OCI-LY1 (cell line): ENCODE measurements around the gene SLC39A11.

ENCODE experiments used
- H2AFZ ChIP-seq: fragments of 200-600 bp; sonication (generic), shearing (Covaris generic); 2 replicates; pipeline ENCODE4 v1.6.0; 2014; ENCODE audit warnings: antibody characterized with exemption, mild to moderate bottlenecking, low read length
- H3F3A ChIP-seq: fragments of 200-600 bp; sonication (generic), shearing (Covaris generic); 2 replicates; pipeline ENCODE4 v1.6.0; 2014; ENCODE audit warnings: mild to moderate bottlenecking, antibody characterized with exemption, low read length, moderate library complexity; ENCODE audit not compliant: insufficient read depth
- H3K27ac ChIP-seq: fragments of 200-600 bp; sonication (generic); 2 replicates; pipeline ENCODE4 v1.5.1; 2014; ENCODE audit warnings: low read length, mixed run types, mild to moderate bottlenecking, low read depth; ENCODE audit not compliant: poor library complexity, severe bottlenecking
- H3K27me3 ChIP-seq: fragments of 200-600 bp; sonication (generic); 2 replicates; pipeline ENCODE4 v1.6.0; 2014; ENCODE audit warnings: antibody characterized with exemption, mild to moderate bottlenecking, low read length, moderate library complexity; ENCODE audit not compliant: insufficient read depth
- H3K36me3 ChIP-seq: fragments of 200-600 bp; sonication (generic); 2 replicates; pipeline ENCODE4 v1.6.1; 2014; ENCODE audit warnings: mild to moderate bottlenecking, antibody characterized with exemption, low read length, moderate library complexity, mixed read lengths; ENCODE audit not compliant: insufficient read depth
- H3K4me1 ChIP-seq: fragments of 200-600 bp; sonication (generic); 2 replicates; pipeline ENCODE4 v1.5.1; 2014; ENCODE audit warnings: mild to moderate bottlenecking, low read length, moderate library complexity; ENCODE audit not compliant: insufficient read depth, severe bottlenecking
- H3K4me2 ChIP-seq: fragments of 200-600 bp; sonication (generic), shearing (Covaris generic); 2 replicates; pipeline ENCODE4 v1.6.1; 2014; ENCODE audit warnings: low read length
- H3K4me3 ChIP-seq: fragments of 200-600 bp; sonication (generic); 2 replicates; pipeline ENCODE4 v1.5.1; 2014; ENCODE audit warnings: low read length, low read depth, mild to moderate bottlenecking, mixed read lengths; ENCODE audit not compliant: poor library complexity, severe bottlenecking
- H3K79me2 ChIP-seq: fragments of 200-600 bp; shearing (Covaris generic); 2 replicates; pipeline ENCODE4 v1.6.1; 2016; ENCODE audit warnings: mixed run types, low read length, mixed read lengths; ENCODE audit not compliant: insufficient read depth
- H3K9ac ChIP-seq: fragments of 200-600 bp; sonication (generic), shearing (Covaris generic); 2 replicates; pipeline ENCODE4 v1.6.1; 2014; ENCODE audit warnings: mild to moderate bottlenecking, low read length, mixed read lengths
- H3K9me2 ChIP-seq: fragments of 200-600 bp; sonication (generic), shearing (Covaris generic); 2 replicates; pipeline ENCODE4 v1.6.1; 2014; ENCODE audit warnings: low read depth, mild to moderate bottlenecking, low read length, mixed read lengths
- H3K9me3 ChIP-seq: fragments of 200-600 bp; shearing (Covaris generic); 2 replicates; pipeline ENCODE4 v1.6.1; 2014; ENCODE audit warnings: low read length, mixed read lengths
- H4K20me1 ChIP-seq: fragments of 200-600 bp; sonication (generic), shearing (Covaris generic); 2 replicates; pipeline ENCODE4 v1.6.0; 2016; ENCODE audit warnings: mild to moderate bottlenecking, low read length; ENCODE audit not compliant: insufficient read depth
- EZH2 ChIP-seq: fragments of 200-600 bp; sonication (generic), shearing (Covaris generic); IDR thresholded peaks from 2 replicates; pipeline ENCODE4 v1.8.0; 2017; ENCODE audit warnings: borderline replicate concordance, mixed run types, mild to moderate bottlenecking, antibody characterized with exemption, low read length, moderate library complexity, mixed read lengths
- TF ChIP-seq, protein P1 (sequence below): fragments of 200-600 bp; sonication (generic), shearing (Covaris generic); IDR thresholded peaks from 2 replicates; pipeline ENCODE4 v1.5.1; 2017; ENCODE audit warnings: mild to moderate bottlenecking, antibody characterized with exemption, low read length, moderate library complexity, mixed read lengths

The SLC39A11 gene

DNA sequence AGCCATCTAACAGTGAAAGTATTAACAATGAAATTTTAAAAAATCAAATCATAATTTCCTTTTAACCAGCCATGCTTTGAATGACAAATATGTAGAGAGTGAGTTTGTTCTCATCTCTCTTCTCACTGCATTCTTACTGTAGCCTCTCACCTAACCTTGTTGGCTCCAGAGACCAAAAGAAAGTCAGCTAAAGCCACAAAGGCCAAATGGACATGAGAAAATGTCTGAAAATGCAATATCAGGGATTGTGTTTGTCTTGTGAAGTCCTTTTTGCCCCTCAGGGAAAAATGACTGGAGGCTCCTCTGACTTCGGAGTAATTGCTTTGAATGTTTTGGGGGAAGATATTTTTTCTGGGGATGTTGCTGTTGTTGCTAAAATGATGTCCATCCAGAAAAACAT lies 166.3 kb downstream of the SLC39A11 start:
- Histone ChIP-seq H3K36me3 (no peaks in the 10 kb centered on the region), H4K20me1 (no peaks in the 10 kb centered on the region), H3F3A (no peaks in the 10 kb centered on the region), H3K9ac (no peak overlapping the region), H3K4me1 (peaks cover 5% of the 10 kb centered on the region), H3K79me2 (no peaks in the 10 kb centered on the region), H3K27ac (no peak overlapping the region), H3K4me3 (no peak overlapping the region), H3K27me3 (no peaks in the 10 kb centered on the region), H3K9me3 (no peaks in the 10 kb centered on the region), H2AFZ (no peak overlapping the region), H3K9me2 (no peaks in the 10 kb centered on the region), H3K4me2 (no peak overlapping the region)
- TF ChIP-seq, protein P1, sequence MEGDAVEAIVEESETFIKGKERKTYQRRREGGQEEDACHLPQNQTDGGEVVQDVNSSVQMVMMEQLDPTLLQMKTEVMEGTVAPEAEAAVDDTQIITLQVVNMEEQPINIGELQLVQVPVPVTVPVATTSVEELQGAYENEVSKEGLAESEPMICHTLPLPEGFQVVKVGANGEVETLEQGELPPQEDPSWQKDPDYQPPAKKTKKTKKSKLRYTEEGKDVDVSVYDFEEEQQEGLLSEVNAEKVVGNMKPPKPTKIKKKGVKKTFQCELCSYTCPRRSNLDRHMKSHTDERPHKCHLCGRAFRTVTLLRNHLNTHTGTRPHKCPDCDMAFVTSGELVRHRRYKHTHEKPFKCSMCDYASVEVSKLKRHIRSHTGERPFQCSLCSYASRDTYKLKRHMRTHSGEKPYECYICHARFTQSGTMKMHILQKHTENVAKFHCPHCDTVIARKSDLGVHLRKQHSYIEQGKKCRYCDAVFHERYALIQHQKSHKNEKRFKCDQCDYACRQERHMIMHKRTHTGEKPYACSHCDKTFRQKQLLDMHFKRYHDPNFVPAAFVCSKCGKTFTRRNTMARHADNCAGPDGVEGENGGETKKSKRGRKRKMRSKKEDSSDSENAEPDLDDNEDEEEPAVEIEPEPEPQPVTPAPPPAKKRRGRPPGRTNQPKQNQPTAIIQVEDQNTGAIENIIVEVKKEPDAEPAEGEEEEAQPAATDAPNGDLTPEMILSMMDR: no peak
- TF ChIP-seq EZH2: no peak

DNA sequence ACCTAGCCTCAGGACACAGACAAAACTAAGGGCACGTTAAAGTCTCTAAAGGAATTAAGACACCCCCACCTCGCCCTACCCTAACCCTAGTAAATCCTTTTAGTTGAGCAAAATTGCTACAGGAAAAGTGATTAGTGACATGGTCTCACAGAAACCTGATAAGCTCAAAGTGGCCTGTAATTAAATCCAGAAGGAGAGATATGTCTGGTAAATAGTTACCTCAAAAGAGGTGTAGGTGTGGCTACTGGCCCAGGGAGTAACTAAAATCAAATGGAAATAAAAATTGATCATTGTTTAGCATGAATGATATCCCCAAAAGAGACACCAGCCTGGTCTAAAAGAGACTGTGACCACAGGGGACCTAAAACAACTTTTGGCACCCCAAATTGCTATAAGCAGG lies 168.3 kb downstream of the SLC39A11 start:
- no peaks in the 10 kb centered on the region for H3K4me1 ChIP-seq
- no peak for TF ChIP-seq EZH2
- TF ChIP-seq, protein P1: no peak
- H4K20me1 ChIP-seq: no peaks in the 10 kb centered on the region
- no peaks in the 10 kb centered on the region for H3K36me3 ChIP-seq
- H3K9ac ChIP-seq: no peak overlapping the region
- H3K27me3 ChIP-seq: no peaks in the 10 kb centered on the region
- H3K4me2 ChIP-seq: no peak overlapping the region
- no peaks in the 10 kb centered on the region for H3K9me2 ChIP-seq
- H2AFZ ChIP-seq: no peak overlapping the region
- no peaks in the 10 kb centered on the region for H3K79me2 ChIP-seq
- no peaks in the 10 kb centered on the region for H3F3A ChIP-seq
- no peak overlapping the region for H3K27ac ChIP-seq
- no peaks in the 10 kb centered on the region for H3K9me3 ChIP-seq
- no peak overlapping the region for H3K4me3 ChIP-seq

DNA sequence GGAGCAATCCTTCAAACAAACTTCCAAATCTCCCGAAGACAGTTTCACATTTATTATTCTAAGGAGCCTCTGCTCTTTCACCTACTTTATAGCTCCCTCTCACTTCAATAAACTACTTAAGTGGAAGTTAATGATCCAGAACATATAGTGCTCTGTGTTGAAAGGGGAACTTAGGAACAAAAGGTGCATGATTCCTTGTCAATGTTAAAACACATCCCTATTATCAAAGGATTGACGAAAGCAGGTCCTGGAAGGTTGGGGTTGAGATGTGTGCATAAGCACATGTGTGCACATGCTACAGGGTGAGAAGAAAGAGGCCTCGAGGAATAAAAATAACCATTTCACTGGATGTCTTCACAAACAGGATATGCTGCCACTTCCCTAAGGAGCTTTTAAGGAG lies 170.3 kb downstream of the SLC39A11 start:
- no peak overlapping the region for H3K27ac ChIP-seq
- H3F3A ChIP-seq: no peaks in the 10 kb centered on the region
- no peaks in the 10 kb centered on the region for H3K9me2 ChIP-seq
- H3K4me3 ChIP-seq: no peak overlapping the region
- no peaks in the 10 kb centered on the region for H3K27me3 ChIP-seq
- no peaks in the 10 kb centered on the region for H3K36me3 ChIP-seq
- no peaks in the 10 kb centered on the region for H3K9me3 ChIP-seq
- H4K20me1 ChIP-seq: no peaks in the 10 kb centered on the region
- TF ChIP-seq EZH2: no peak
- TF ChIP-seq, protein P1: no peak
- H3K79me2 ChIP-seq: no peaks in the 10 kb centered on the region
- H3K9ac ChIP-seq: no peak overlapping the region
- H3K4me2 ChIP-seq: no peak overlapping the region
- no peak overlapping the region for H2AFZ ChIP-seq
- H3K4me1 ChIP-seq: no peaks in the 10 kb centered on the region
